ENCODE measurements around the gene SAV1. TPM values are rescaled to one million over a fixed set of nuclear protein-coding genes. Genes with fewer than 3 reads are reported as not detected.
"Not testable (repeated sequence)": the region's sequence is repeated elsewhere in the genome, so short reads cannot be mapped to it uniquely, and the experiment has no call there.

The SAV1 gene
- 53.0 and 67.0 TPM in 2 replicates for total RNA-seq (2014; rRNA removed; shearing (Covaris generic); ENCODE audit: low replicate concordance)

DNA sequence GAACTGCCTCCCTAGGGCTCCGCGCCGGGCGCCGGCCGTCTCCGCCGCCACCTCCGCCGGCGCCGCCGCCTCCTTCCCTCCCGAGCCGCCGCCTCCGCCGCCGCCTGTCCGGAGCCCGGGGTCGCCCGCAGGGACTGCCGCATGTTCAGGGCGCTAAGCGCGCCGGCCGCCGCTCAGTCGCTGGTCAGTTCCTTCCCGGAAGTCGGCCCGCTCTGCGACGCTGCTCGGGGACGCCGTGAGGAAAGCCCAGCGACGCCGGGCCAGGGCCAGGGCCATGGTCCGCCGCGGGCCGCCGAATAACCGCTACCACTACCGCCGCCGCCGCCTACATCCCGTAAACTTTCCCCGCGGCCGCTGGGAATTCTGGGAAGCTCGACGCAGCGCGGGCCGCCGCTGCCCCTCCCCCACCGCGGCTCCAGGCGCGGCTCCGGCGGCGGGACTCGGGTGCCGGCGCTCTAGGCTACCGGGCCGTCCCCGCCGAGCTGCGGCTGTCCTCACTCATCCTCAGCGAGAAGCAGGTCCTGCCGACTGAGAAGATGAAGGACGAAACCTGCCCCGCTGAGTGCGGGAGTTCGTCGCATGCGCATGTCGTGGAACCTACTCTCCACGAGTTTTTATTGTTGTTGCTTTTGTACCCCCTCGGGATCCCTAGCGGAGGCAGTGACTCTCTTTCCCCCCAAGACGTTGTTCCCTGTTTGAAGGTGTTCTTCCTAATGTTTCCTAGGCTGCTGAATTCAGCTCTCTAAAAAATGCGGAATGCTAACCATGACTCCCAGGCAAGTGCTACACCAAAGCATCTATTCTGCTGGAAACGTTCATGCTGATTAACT lies at the start of gene SAV1:
TSS of gene SAV1 (minus strand) at position 311 of the 830 bp plus-strand sequence. CDS start 339 bp downstream, outside the sequence.
- in situ Hi-C loops (cut with HindIII; ENCODE audit: low pct_unique_long_range_greater_than_20kb, low sequenced_read_pairs), result no loop called here
- peak; percentile 81 for DNase-seq (ENCODE audit: low read depth)

DNA sequence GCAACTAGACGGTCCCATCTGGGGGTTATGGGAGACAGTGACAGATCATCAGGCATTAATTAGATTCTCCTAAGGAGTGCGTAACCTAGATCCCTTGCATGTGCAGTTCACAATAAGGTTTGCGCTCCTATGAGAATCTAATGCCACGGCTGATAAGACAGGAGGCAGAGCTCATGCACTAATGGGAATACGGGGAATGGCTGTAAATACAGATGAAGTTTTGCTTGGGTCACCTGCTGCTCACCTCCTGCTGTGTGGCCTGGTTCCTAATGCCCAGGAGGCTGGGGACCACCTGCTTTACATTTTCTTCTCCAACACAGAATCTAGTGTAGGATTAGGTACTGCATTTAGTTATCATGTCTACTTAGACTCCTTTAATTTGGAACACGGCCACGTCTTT lies 49.7 kb upstream of the SAV1 start:
- no peak for DNase-seq (ENCODE audit: low read depth)
- in situ Hi-C loops (cut with HindIII; ENCODE audit: low pct_unique_long_range_greater_than_20kb, low sequenced_read_pairs), result no loop called here

DNA sequence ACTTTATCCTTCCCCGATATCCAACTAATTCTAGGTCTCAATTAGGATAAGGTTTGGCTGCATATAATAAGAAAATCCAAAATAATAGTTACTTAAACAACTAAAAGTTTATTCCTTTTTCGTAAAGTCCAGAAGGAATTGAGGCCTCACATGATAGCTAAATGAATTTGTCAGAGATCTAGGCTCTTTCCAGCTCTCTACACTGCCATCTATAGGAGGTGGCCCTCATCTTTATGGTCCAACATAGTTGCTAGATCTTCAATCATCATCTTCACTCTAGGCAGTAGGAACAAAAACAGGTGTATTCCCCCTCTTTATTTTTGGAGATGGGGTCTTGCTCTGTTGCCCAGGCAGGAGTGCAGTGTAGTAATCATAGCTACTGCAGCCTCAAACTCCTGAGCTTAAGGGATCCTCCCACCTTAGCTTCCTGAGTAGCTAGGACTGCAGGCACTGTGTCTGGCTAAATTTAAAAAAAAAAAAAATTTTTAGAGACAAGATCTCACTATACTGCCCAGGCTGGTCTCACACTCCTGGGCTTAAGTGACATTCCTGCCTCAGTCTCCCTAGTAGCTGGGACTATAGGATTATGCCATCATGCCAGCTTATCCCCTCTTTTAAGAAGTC lies 46.5 kb upstream of the SAV1 start:
- DNase-seq (ENCODE audit: low read depth), result peak; percentile 33
- in situ Hi-C loops (cut with HindIII; ENCODE audit: low pct_unique_long_range_greater_than_20kb, low sequenced_read_pairs), result no loop called here

DNA sequence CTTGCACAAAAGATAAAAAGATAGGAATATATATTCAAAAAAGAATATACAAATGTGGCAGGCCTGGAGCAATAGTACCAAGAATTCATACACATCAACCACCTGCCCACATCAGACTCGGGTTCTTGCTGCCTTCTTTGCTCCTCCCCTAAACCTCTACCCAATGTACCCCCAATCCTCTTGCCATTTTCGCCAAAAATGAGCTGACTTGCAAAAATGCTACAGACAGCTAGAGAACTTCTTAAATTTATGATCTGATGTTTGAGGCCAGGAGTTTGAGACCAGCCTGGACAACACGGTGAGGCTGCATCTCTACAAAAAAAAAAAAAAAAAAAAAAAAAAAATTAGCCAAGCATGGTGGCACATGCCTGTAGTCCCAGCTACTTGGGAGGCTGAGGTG lies 42.9 kb upstream of the SAV1 start:
- DNase-seq (ENCODE audit: low read depth), result no peak
- in situ Hi-C loops (cut with HindIII; ENCODE audit: low pct_unique_long_range_greater_than_20kb, low sequenced_read_pairs), result no loop called here

DNA sequence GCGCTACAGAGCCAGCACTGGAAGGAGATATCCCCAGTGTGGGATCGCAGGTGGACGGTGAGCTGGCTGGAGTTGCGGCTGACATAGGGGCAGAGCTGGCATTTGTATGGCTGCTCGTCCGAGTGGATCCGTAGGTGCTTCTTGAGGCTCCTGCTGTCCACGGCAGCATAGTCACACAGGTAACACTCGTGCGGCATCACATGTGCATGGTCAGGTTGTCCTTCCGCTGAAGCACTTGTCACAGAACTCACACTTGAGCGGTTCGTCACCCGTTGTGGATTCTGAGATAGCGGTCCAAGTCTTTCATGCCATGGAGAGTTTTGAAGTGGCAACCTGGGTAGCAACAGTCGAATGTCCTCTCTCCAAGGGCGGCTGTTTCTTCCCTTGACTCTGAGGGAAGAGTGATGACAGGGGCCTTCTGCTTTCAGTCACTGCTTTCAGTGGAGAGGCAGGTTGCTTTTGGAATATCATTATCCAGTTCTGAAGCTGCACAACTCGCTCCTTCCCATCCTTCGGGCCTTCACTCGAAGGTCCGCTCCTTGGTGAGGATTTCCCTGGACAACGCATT lies 37.0 kb upstream of the SAV1 start:
- no peak for DNase-seq (ENCODE audit: low read depth)
- in situ Hi-C loops (cut with HindIII; ENCODE audit: low pct_unique_long_range_greater_than_20kb, low sequenced_read_pairs), result no loop called here

DNA sequence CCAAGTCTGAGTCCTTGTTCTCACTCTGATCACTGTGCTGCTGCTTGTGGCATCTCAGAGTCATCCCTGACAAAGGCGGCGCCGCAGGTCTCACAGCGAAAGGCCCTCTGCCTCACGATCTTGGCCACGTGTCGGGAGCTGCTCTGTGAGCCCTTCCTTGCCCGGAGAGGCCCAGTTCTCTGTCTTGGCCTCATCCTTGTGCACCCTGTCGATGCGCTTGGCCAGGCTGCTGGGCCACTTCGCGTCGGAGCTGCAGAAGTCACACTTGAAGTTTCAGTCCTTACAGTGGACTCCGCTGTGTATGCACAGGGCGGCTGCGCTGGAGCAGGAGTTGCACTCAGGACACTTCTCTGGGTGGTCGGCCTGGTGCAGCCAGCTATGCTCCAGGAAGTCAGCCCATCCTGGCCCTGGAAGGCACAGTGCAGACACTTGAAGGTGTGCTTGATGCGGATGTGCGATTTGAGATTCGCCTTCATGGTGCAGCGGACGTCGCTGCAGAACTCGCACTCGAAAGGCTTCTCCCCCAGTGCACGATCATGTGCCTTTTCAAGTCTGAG lies 36.4 kb upstream of the SAV1 start:
- DNase-seq (ENCODE audit: low read depth), result no peak
- in situ Hi-C loops (cut with HindIII; ENCODE audit: low pct_unique_long_range_greater_than_20kb, low sequenced_read_pairs), result no loop called here

DNA sequence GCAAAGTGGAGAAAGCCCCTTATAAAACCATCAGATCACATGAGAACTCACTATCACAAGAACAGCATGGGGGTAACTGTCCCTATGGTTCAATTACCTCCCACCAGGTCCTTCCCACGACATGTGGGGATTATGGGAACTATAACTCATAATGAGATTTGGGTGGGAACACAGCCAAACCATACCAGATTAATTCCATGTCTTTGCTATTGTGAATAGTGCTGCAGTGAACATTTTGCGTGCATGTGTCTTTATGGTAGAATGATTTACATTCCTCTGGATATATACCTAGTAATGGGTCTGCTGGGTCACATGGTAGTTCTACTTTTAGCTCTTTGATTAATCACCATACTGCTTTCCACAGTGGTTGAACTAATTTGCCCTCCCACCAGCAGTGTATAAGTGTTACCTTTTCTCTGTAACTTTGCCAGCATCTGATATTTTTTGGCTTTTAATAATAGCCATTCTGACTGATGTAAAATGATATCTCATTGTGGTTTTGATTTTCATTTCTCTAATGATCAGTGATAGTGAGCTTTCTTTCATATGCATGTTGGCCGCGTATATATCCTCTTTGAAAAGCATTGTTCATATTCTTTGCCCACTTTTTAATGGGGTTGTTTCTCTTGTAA lies 29.7 kb upstream of the SAV1 start:
- DNase-seq (ENCODE audit: low read depth), result no peak
- in situ Hi-C loops (cut with HindIII; ENCODE audit: low pct_unique_long_range_greater_than_20kb, low sequenced_read_pairs), result no loop called here

DNA sequence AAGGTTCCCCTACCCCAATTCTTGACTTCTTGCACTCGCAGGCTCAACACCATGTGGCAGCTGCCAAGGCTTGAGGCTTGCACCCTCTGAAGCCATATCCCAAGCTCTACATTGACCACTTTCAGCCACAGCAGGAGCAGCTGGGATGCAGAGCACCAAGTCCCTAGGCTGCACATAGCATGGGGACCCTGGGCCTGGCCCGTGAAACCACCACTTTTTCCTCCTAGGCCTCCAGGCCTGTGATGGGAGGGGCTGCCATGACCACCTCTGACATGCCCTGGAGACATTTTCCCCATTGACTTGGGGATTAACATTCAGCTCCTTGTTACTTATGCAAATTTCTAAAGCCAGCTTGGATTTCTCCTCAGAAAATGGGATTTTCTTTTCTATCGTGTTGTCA lies 26.2 kb upstream of the SAV1 start:
- DNase-seq (ENCODE audit: low read depth), result not testable (repeated sequence)

DNA sequence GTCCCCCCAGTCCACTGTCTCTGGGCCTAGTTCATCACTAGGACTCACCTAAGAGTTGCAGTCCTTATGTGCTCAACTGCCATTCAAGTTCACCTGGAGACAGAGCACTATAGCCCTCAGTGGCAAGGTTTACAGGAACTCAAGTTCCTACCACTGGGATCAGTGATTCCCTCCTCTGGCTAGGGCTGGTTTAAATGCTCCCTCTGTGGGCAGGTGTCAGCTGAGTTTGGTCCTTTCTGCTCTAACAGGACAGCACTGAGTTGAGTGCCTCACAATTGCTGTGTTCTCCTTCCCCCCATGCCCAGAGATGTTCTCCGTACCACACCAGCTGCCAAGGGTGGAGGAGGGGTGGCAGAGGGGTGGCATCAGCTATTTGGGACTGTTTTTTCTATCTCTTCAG lies 20.8 kb upstream of the SAV1 start:
- in situ Hi-C loops (cut with HindIII; ENCODE audit: low pct_unique_long_range_greater_than_20kb, low sequenced_read_pairs), result no loop called here
- DNase-seq (ENCODE audit: low read depth), result no peak

More for the DNA sequence above, 26.2 kb upstream of the SAV1 start:
- in situ Hi-C loops (cut with HindIII; ENCODE audit: low pct_unique_long_range_greater_than_20kb, low sequenced_read_pairs), result not testable (repeated sequence)

DNA sequence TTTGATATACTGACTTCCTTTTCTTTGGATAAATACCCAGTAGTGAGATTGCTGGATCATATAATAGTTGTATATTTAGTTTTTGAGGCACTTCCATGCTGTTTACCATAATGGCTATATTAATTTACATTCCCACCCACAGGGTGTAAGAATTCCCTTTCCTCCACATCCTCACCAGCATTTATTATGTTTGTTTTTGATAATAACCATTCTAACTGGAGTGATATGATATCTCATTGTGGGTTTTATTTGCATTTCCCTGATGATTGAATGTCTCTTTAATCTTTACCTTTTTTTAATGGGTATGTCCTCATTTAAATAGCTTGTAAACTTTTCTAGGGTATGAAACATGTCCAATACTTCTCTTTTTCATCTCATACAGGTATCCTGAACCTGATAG lies 11.6 kb upstream of the SAV1 start:
- DNase-seq (ENCODE audit: low read depth), result no peak
- in situ Hi-C loops (cut with HindIII; ENCODE audit: low pct_unique_long_range_greater_than_20kb, low sequenced_read_pairs), result no loop called here

DNA sequence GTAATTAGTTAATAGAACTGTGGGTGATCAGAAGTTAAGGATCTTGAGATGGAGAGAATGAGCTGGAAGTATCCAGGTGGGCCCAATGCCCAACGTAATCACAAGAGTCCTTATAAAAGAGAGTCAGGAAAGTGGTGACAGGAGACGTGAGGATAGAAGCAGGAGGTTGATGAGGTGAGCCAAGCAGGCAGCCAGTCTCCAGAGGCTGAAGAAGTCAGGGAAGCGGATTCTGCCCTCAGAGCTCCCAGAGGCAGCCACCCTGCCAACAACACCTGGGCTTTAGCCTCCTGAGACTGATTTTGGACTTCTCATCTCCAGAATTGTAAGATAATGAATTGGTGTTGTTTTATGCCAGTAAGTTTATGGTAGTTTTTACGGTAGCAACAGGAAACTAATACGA lies 10.1 kb upstream of the SAV1 start:
- no peak for DNase-seq (ENCODE audit: low read depth)

DNA sequence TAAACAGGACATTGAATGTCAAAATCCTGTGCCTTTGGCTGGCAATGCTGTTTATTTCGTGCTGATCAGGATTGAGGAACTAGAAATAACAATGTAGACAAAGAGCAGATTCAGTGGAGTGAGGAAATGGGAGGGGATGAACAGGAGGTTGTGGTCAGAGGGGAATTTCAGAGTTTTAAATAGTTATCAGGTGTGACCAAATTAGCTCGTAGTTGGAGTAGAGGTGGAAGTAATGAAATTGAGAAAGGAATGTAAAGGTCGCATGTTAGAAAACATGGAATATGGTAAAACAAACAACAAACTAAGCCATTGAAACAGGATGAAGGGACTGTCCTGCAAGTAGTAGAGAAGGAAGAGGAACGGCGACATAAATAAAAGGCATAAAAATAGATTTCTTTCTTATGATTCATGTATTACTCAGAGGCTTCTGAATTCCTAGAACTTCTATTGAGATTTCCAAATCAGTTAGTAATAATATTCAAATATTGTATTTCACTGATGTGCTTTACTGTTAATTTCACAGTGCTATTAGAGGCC lies 9.5 kb upstream of the SAV1 start:
- DNase-seq (ENCODE audit: low read depth), result peak; percentile 90

More for the DNA sequence above, 10.1 kb upstream of the SAV1 start:
- in situ Hi-C loops (cut with HindIII; ENCODE audit: low pct_unique_long_range_greater_than_20kb, low sequenced_read_pairs), result no loop called here

DNA sequence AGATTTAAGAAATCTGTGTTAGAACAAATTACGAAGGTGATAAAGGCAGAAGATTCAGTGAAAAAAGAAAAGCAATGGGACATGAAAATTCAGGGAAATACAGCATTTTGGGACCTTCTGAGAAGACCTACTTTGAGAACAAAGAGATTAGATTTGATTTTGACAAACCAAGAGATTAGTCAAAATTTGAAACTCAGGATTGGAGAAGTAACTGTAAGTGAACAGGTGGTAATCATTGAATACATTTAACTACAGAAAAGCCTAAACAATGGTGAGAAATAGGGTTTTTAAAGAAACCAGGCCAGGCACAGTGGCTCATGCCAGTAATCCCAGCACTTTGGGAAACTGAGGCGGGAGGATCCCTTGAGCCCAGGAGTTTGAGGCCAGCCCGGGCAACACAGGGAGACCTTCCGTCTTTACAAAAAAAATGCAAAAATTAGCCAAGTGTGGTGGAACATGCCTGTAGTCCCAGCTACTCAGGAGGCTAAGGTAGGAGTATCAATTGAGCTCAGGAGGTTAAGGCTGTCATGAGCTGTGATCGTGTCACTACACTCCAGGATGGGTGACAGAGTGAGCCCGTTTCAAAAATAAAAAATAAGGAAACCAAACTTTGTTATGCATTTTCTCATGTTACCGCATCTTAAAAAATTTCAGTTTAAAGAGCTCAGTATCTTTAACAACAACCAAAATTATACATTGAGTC lies 8.9 kb upstream of the SAV1 start:
- in situ Hi-C loops (cut with HindIII; ENCODE audit: low pct_unique_long_range_greater_than_20kb, low sequenced_read_pairs), result no loop called here

More for the DNA sequence above, 9.5 kb upstream of the SAV1 start:
- in situ Hi-C loops (cut with HindIII; ENCODE audit: low pct_unique_long_range_greater_than_20kb, low sequenced_read_pairs), result no loop called here

DNA sequence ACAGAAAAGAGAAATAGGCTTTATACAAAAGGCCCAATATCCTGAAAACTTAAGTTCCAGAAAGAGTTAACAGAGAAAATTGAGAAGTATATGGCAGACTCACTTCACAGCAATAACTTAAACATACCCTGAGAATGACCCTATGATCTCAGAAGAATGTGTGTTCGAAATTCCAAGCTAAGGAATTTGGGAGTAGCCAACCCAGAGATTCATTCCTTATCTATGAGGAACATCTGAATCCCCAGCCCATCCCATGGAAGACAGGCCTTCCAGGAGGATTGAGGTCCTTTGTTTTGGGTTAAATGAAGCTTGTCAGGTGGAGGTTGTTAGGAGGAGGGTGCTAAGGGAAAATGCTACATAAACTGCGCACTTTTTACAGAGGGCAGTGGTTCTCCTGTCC lies 7.5 kb upstream of the SAV1 start:
- peak; percentile 68 for DNase-seq (ENCODE audit: low read depth)
- in situ Hi-C loops (cut with HindIII; ENCODE audit: low pct_unique_long_range_greater_than_20kb, low sequenced_read_pairs), result no loop called here

More for the DNA sequence above, 8.9 kb upstream of the SAV1 start:
- no peak for DNase-seq (ENCODE audit: low read depth)

DNA sequence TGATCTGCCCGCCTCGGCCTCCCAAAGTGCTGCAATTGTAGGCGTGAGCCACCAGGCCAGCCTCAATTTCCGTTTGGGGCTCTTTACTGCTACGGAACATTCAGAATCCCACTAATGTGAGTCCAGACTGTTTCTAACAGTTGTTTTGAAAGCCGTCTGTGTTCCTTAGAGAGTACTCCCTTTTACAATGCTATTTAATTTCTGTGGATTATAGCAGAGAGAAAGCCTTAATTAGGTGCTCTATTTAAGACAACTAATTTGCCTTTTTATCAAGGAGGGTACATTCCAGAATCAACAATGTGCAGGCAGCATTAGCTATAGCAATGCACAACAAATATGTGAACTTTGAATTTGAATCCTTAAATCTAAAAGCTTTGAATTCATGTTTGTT lies 2.8 kb upstream of the SAV1 start:
- in situ Hi-C loops (cut with HindIII; ENCODE audit: low pct_unique_long_range_greater_than_20kb, low sequenced_read_pairs), result no loop called here
- no peak for DNase-seq (ENCODE audit: low read depth)

DNA sequence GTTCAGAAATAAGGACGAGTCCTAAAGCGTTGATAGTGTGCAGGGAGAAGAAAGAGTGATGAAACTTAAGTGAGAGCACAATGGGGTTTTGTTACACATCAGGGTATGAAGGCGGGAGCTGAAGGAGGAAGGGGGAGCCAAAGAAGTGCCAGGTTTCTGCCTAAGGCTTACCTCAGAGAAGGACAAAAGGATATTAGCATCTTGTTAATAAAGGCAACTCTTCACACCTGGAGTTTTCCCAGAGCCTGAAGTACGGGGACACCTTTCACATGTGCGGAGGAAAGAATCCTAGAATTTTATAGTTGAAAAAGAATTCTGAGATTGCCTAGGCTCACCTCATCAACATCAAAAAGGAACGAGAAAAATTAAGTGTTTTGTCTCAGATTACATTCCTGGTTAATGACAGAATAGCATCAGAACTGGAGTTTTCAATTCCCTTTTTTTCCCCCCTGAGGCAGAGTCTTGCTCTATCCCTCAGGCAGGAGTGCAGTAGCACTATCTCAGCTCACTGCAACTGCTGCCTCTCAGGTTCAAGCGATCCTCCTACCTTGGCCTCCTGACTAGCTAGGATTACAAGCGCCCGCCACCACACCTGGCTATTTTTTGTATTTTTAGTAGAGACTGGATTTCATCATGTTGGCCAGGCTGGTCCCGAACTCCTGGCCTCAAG lies 2.2 kb upstream of the SAV1 start:
- in situ Hi-C loops (cut with HindIII; ENCODE audit: low pct_unique_long_range_greater_than_20kb, low sequenced_read_pairs), result no loop called here
- no peak for DNase-seq (ENCODE audit: low read depth)

DNA sequence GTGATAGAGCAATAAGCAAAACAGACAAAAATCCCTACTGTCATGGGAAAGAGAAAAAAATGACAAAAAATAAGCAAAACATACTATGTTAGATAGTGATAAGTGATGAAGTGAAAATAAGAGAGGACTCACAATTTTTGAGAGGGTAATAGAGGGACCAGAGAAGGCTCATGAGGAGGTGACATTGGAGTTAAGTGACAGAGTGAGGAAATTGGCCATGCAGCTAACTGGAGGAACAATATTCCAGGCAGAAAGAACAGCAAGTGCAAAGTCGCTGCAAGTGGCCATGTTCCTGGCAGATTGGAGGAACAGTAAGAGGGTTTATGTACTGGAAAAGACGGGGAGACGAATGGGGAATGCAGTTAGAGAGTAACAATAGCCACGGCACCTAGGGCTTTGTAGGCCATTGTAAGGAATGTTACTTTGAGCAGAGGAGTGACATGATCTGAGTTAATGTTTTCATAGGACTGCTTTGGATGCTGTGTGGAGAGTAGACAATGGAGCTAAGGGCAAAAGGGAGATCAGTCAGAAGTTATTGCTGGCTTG lies 1.4 kb upstream of the SAV1 start:
- peak; percentile 52 for DNase-seq (ENCODE audit: low read depth)
- in situ Hi-C loops (cut with HindIII; ENCODE audit: low pct_unique_long_range_greater_than_20kb, low sequenced_read_pairs), result no loop called here

All from Caki2 (cell line).